GM21723 (cell line): Measurements from ENCODE around the gene GPC2.

Experiments
- ATAC-seq: cut with Tn5 transposase; IDR thresholded peaks from one replicate; pipeline ENCODE4 v1.9.1; 2021; ENCODE audit warnings: mild to moderate bottlenecking, moderate library complexity; ENCODE audit not compliant: unreplicated experiment

Gene GPC2

GRCh38 chr7:100170101-100170897 lies 6.9 kb downstream of the GPC2 start:
- ATAC-seq: no peak

GRCh38 chr7:100169147-100169850 lies 7.9 kb downstream of the GPC2 start:
- no peak for ATAC-seq

- no peak for ATAC-seq
Observed at GRCh38 chr7:100167912-100168323, 9.3 kb downstream of the GPC2 start.

GRCh38 chr7:100166970-100167911 lies 9.9 kb downstream of the GPC2 start:
- no peak for ATAC-seq

- no peak for ATAC-seq
Observed at GRCh38 chr7:100166317-100166940, 10.8 kb downstream of the GPC2 start.

- ATAC-seq: no peak
Observed at GRCh38 chr7:100163871-100164270, 13.3 kb downstream of the GPC2 start.

- no peak for ATAC-seq
Observed at GRCh38 chr7:100163006-100163531, 14.1 kb downstream of the GPC2 start.

- ATAC-seq: no peak
Observed at GRCh38 chr7:100160067-100160466, 17.1 kb downstream of the GPC2 start.

- ATAC-seq: no peak
Observed at GRCh38 chr7:100159099-100159623, 18.0 kb downstream of the GPC2 start.

GRCh38 chr7:100158229-100159098 lies 18.7 kb downstream of the GPC2 start, which contains the start of gene TRAPPC14:
Gene TRAPPC14, minus strand, starts transcription at chr7:100158723. Its CDS starts 224 bp downstream, at chr7:100158499.
- ATAC-seq: peak; percentile 79

GRCh38 chr7:100157334-100158228 lies 19.6 kb downstream of the GPC2 start:
- ATAC-seq: peak; percentile 3

- ATAC-seq: no peak
Observed at GRCh38 chr7:100157069-100157333, 20.2 kb downstream of the GPC2 start.

GRCh38 chr7:100156331-100157068 lies 20.7 kb downstream of the GPC2 start:
- no peak for ATAC-seq

- no peak for ATAC-seq
Observed at GRCh38 chr7:100155553-100156317, 21.4 kb downstream of the GPC2 start.

- ATAC-seq: no peak
Observed at GRCh38 chr7:100154651-100155491, 22.3 kb downstream of the GPC2 start.
